NCI-H524 (cell line): ENCODE measurements around the gene FAM181A.

ENCODE experiments used
- DNase-seq, 2 experiments: peaks; one replicate each; lab custom pipeline; 2025; lab: John Stamatoyannopoulos, UW

Gene FAM181A

GRCh38 chr14:93929048-93929535 is 1.9 kb downstream of the FAM181A start:
- DNase-seq: no peak

- no peak for DNase-seq
These were observed 2.5 kb downstream of the FAM181A start for GRCh38 chr14:93929657-93930056.

- DNase-seq: no peak
These were observed 3.3 kb downstream of the FAM181A start for GRCh38 chr14:93930296-93930988.

GRCh38 chr14:93930989-93931307 is 3.8 kb downstream of the FAM181A start:
- no peak for DNase-seq

- DNase-seq: no peak
These were observed 5.5 kb downstream of the FAM181A start for GRCh38 chr14:93932642-93933041.

- DNase-seq: no peak
These were observed 8.1 kb downstream of the FAM181A start for GRCh38 chr14:93935213-93935612.

- DNase-seq: peak; percentile 74 to 89
These were observed 9.1 kb downstream of the FAM181A start for GRCh38 chr14:93936245-93936644.

GRCh38 chr14:93936926-93937325 is 9.8 kb downstream of the FAM181A start:
- DNase-seq: no peak

GRCh38 chr14:93937519-93937918 is 10.4 kb downstream of the FAM181A start:
- peak in 1 of 2 experiments; percentile 50 for DNase-seq

GRCh38 chr14:93938751-93939303 is 11.7 kb downstream of the FAM181A start:
- DNase-seq: no peak

- DNase-seq: peak; percentile 81 to 90
These were observed 12.4 kb downstream of the FAM181A start for GRCh38 chr14:93939304-93940229.

- no peak for DNase-seq
These were observed 13.3 kb downstream of the FAM181A start for GRCh38 chr14:93940437-93940836.

GRCh38 chr14:93941293-93941910 is 14.3 kb downstream of the FAM181A start:
- peak; percentile 83 to 88 for DNase-seq

GRCh38 chr14:93943052-93943451 is 15.9 kb downstream of the FAM181A start:
- peak in 1 of 2 experiments; percentile 68 for DNase-seq

- no peak for DNase-seq
These were observed 16.8 kb downstream of the FAM181A start for GRCh38 chr14:93943930-93944329.

GRCh38 chr14:93944348-93945069 is 17.4 kb downstream of the FAM181A start:
- peak; percentile 87 to 96 for DNase-seq

GRCh38 chr14:93945070-93945399 is 17.9 kb downstream of the FAM181A start:
- no peak for DNase-seq

- DNase-seq: no peak
These were observed 19.0 kb downstream of the FAM181A start for GRCh38 chr14:93946104-93946503.

- no peak for DNase-seq
These were observed 19.5 kb downstream of the FAM181A start for GRCh38 chr14:93946541-93947090.

- DNase-seq: no peak
These were observed 20.1 kb downstream of the FAM181A start for GRCh38 chr14:93947282-93947681.

- DNase-seq: no peak
These were observed 22.4 kb downstream of the FAM181A start for GRCh38 chr14:93949511-93950075.
